ENCODE data around the gene DIS3L2.

DIS3L2 gene

GRCh38 chr2:232304236-232304635, 342.7 kb downstream of the DIS3L2 start:
- H3K23ac ChIP-seq (ENCODE audit: low read depth, low read length, poor library complexity): no peak overlapping the region
- H3K36me3 ChIP-seq (replicated peaks in 1 of 2; ENCODE audit: control insufficient read depth in 2 of 2, insufficient read depth in 2 of 2, low read length in 2 of 2): peaks cover 3 to 9% of the 10 kb centered on the region in 2 donors
- no peak overlapping the region for H2BK12ac ChIP-seq (ENCODE audit: low read length)

GRCh38 chr2:232306741-232307305, 345.3 kb downstream of the DIS3L2 start:
- no peak overlapping the region for H2BK120ac ChIP-seq (ENCODE audit: low read depth, low read length)
- H3K14ac ChIP-seq (ENCODE audit: low read length): no peak overlapping the region
- H3K36me3 ChIP-seq (replicated peaks in 1 of 2; ENCODE audit: control insufficient read depth in 2 of 2, insufficient read depth in 2 of 2, low read length in 2 of 2): peaks cover 0 to 3% of the 10 kb centered on the region in 2 donors
- H2BK15ac ChIP-seq (ENCODE audit: low read length): no peak overlapping the region
- WGBS, 2 donors (ENCODE audit: extremely low coverage in 2 of 2, insufficient read length in 2 of 2, insufficient replicate concordance in 1 of 2): no CpG with 5 or more reads among the region's 7 CpGs
- no peak overlapping the region for H3K27ac ChIP-seq (replicated peaks; ENCODE audit: low read length)
- H2AK5ac ChIP-seq (ENCODE audit: low read depth, low read length): no peak overlapping the region
- H2BK12ac ChIP-seq (ENCODE audit: low read length): no peak overlapping the region
- H3K23ac ChIP-seq (ENCODE audit: low read depth, low read length, poor library complexity): peak overlapping the region; percentile 44
- H3K4me1 ChIP-seq (ENCODE audit: control insufficient read depth in 2 of 2, insufficient read depth in 1 of 2, low read depth in 1 of 2, low read length in 2 of 2): no peaks in the 10 kb centered on the region
- no peak overlapping the region for H3K9ac ChIP-seq (ENCODE audit: low read depth, low read length, poor library complexity)
- no peak overlapping the region for H4K91ac ChIP-seq (ENCODE audit: low read depth, low read length, poor library complexity)
- H3K9me3 ChIP-seq (replicated peaks in 1 of 2; ENCODE audit: control insufficient read depth in 2 of 2, insufficient read depth in 1 of 2, low read depth in 1 of 2, low read length in 2 of 2): peaks cover 4 to 9% of the 10 kb centered on the region in 2 donors
- no peaks in the 10 kb centered on the region for H3K27me3 ChIP-seq (ENCODE audit: control insufficient read depth in 3 of 3, insufficient read depth in 3 of 3, low read depth in 1 of 3, low read length in 3 of 3)
- H3K4ac ChIP-seq (ENCODE audit: low read length): no peak overlapping the region
- no peak overlapping the region for H2BK5ac ChIP-seq (ENCODE audit: low read length)
- H3K4me3 ChIP-seq (ENCODE audit: low read length in 2 of 2): peak overlapping the region in 1 of 2 donors; percentile 48
- no peak overlapping the region for H3K4me2 ChIP-seq (ENCODE audit: insufficient read depth, low read length, poor library complexity, severe bottlenecking)
- no peaks in the 10 kb centered on the region for H3K79me1 ChIP-seq (ENCODE audit: low read depth, low read length)
- no peak for DNase-seq (ENCODE audit: low spot score)
- no peak overlapping the region for H2AFZ ChIP-seq (ENCODE audit: low read length)
- no peak overlapping the region for H3K18ac ChIP-seq (ENCODE audit: low read length)
- H4K8ac ChIP-seq (ENCODE audit: low read depth, low read length): no peak overlapping the region

More at GRCh38 chr2:232304236-232304635, 342.7 kb downstream of the DIS3L2 start:
- Histone ChIP-seq H3K4ac (ENCODE audit: low read length) (no peak overlapping the region), H3K4me3 (ENCODE audit: low read length in 2 of 2) (no peak overlapping the region), H2AK5ac (ENCODE audit: low read depth, low read length) (no peak overlapping the region), H2BK5ac (ENCODE audit: low read length) (no peak overlapping the region), H3K27ac (replicated peaks; ENCODE audit: low read length) (no peak overlapping the region), H2BK15ac (ENCODE audit: low read length) (no peak overlapping the region), H2BK120ac (ENCODE audit: low read depth, low read length) (no peak overlapping the region), H3K9me3 (replicated peaks in 1 of 2; ENCODE audit: control insufficient read depth in 2 of 2, insufficient read depth in 1 of 2, low read depth in 1 of 2, low read length in 2 of 2) (peaks cover 4 to 9% of the 10 kb centered on the region in 2 donors), H3K9ac (ENCODE audit: low read depth, low read length, poor library complexity) (no peak overlapping the region), H3K4me1 (ENCODE audit: control insufficient read depth in 2 of 2, insufficient read depth in 1 of 2, low read depth in 1 of 2, low read length in 2 of 2) (no peaks in the 10 kb centered on the region), H3K18ac (ENCODE audit: low read length) (no peak overlapping the region), H3K27me3 (ENCODE audit: control insufficient read depth in 3 of 3, insufficient read depth in 3 of 3, low read depth in 1 of 3, low read length in 3 of 3) (no peaks in the 10 kb centered on the region), H3K79me1 (ENCODE audit: low read depth, low read length) (no peaks in the 10 kb centered on the region), H4K8ac (ENCODE audit: low read depth, low read length) (no peak overlapping the region), H3K14ac (ENCODE audit: low read length) (no peak overlapping the region), H4K91ac (ENCODE audit: low read depth, low read length, poor library complexity) (no peak overlapping the region), H2AFZ (ENCODE audit: low read length) (no peak overlapping the region), H3K4me2 (ENCODE audit: insufficient read depth, low read length, poor library complexity, severe bottlenecking) (no peak overlapping the region)
- no CpG with 5 or more reads among the region's 6 CpGs for WGBS, 2 donors (ENCODE audit: extremely low coverage in 2 of 2, insufficient read length in 2 of 2, insufficient replicate concordance in 1 of 2)
- DNase-seq (ENCODE audit: low spot score): no peak

GRCh38 chr2:232307854-232308253, 346.3 kb downstream of the DIS3L2 start:
- H4K8ac ChIP-seq (ENCODE audit: low read depth, low read length): no peak overlapping the region
- H3K36me3 ChIP-seq (replicated peaks in 1 of 2; ENCODE audit: control insufficient read depth in 2 of 2, insufficient read depth in 2 of 2, low read length in 2 of 2): peaks cover 0 to 3% of the 10 kb centered on the region in 2 donors
- H3K4me2 ChIP-seq (ENCODE audit: insufficient read depth, low read length, poor library complexity, severe bottlenecking): no peak overlapping the region
- no peak overlapping the region for H2BK15ac ChIP-seq (ENCODE audit: low read length)
- H2BK120ac ChIP-seq (ENCODE audit: low read depth, low read length): no peak overlapping the region
- no peak overlapping the region for H3K18ac ChIP-seq (ENCODE audit: low read length)
- H3K4me3 ChIP-seq (ENCODE audit: low read length in 2 of 2): no peak overlapping the region
- H3K14ac ChIP-seq (ENCODE audit: low read length): no peak overlapping the region
- H2BK12ac ChIP-seq (ENCODE audit: low read length): no peak overlapping the region
- no peak overlapping the region for H2BK5ac ChIP-seq (ENCODE audit: low read length)
- DNase-seq (ENCODE audit: low spot score): no peak
- no peak overlapping the region for H4K91ac ChIP-seq (ENCODE audit: low read depth, low read length, poor library complexity)
- no CpG with 5 or more reads among the region's 3 CpGs for WGBS, 2 donors (ENCODE audit: extremely low coverage in 2 of 2, insufficient read length in 2 of 2, insufficient replicate concordance in 1 of 2)
- H2AFZ ChIP-seq (ENCODE audit: low read length): no peak overlapping the region
- H3K9ac ChIP-seq (ENCODE audit: low read depth, low read length, poor library complexity): no peak overlapping the region
- no peak overlapping the region for H3K23ac ChIP-seq (ENCODE audit: low read depth, low read length, poor library complexity)
- no peak overlapping the region for H3K4ac ChIP-seq (ENCODE audit: low read length)
- H3K27me3 ChIP-seq (ENCODE audit: control insufficient read depth in 3 of 3, insufficient read depth in 3 of 3, low read depth in 1 of 3, low read length in 3 of 3): no peaks in the 10 kb centered on the region
- H3K79me1 ChIP-seq (ENCODE audit: low read depth, low read length): no peaks in the 10 kb centered on the region
- H3K9me3 ChIP-seq (replicated peaks in 1 of 2; ENCODE audit: control insufficient read depth in 2 of 2, insufficient read depth in 1 of 2, low read depth in 1 of 2, low read length in 2 of 2): peaks cover 4 to 13% of the 10 kb centered on the region in 2 donors
- H3K4me1 ChIP-seq (ENCODE audit: control insufficient read depth in 2 of 2, insufficient read depth in 1 of 2, low read depth in 1 of 2, low read length in 2 of 2): no peaks in the 10 kb centered on the region
- no peak overlapping the region for H3K27ac ChIP-seq (replicated peaks; ENCODE audit: low read length)
- H2AK5ac ChIP-seq (ENCODE audit: low read depth, low read length): no peak overlapping the region

GRCh38 chr2:232308986-232309385, 347.5 kb downstream of the DIS3L2 start:
- no peak overlapping the region for H3K4ac ChIP-seq (ENCODE audit: low read length)
- no peak overlapping the region for H3K23ac ChIP-seq (ENCODE audit: low read depth, low read length, poor library complexity)
- H3K27ac ChIP-seq (replicated peaks; ENCODE audit: low read length): no peak overlapping the region
- no peak overlapping the region for H3K9ac ChIP-seq (ENCODE audit: low read depth, low read length, poor library complexity)
- H2BK15ac ChIP-seq (ENCODE audit: low read length): no peak overlapping the region
- no peak overlapping the region for H3K4me3 ChIP-seq (ENCODE audit: low read length in 2 of 2)
- WGBS, 2 donors (ENCODE audit: extremely low coverage in 2 of 2, insufficient read length in 2 of 2, insufficient replicate concordance in 1 of 2): no CpG with 5 or more reads among the region's 3 CpGs
- no peaks in the 10 kb centered on the region for H3K4me1 ChIP-seq (ENCODE audit: control insufficient read depth in 2 of 2, insufficient read depth in 1 of 2, low read depth in 1 of 2, low read length in 2 of 2)
- no peaks in the 10 kb centered on the region for H3K27me3 ChIP-seq (ENCODE audit: control insufficient read depth in 3 of 3, insufficient read depth in 3 of 3, low read depth in 1 of 3, low read length in 3 of 3)
- no peak overlapping the region for H3K18ac ChIP-seq (ENCODE audit: low read length)
- H3K9me3 ChIP-seq (replicated peaks in 1 of 2; ENCODE audit: control insufficient read depth in 2 of 2, insufficient read depth in 1 of 2, low read depth in 1 of 2, low read length in 2 of 2): peaks cover 4 to 19% of the 10 kb centered on the region in 2 donors
- no peaks in the 10 kb centered on the region for H3K79me1 ChIP-seq (ENCODE audit: low read depth, low read length)
- H2BK12ac ChIP-seq (ENCODE audit: low read length): no peak overlapping the region
- no peak for DNase-seq (ENCODE audit: low spot score)
- H2BK120ac ChIP-seq (ENCODE audit: low read depth, low read length): no peak overlapping the region
- H3K4me2 ChIP-seq (ENCODE audit: insufficient read depth, low read length, poor library complexity, severe bottlenecking): no peak overlapping the region
- no peak overlapping the region for H2AK5ac ChIP-seq (ENCODE audit: low read depth, low read length)
- H3K36me3 ChIP-seq (replicated peaks in 1 of 2; ENCODE audit: control insufficient read depth in 2 of 2, insufficient read depth in 2 of 2, low read length in 2 of 2): peaks cover 0 to 3% of the 10 kb centered on the region in 2 donors
- no peak overlapping the region for H4K91ac ChIP-seq (ENCODE audit: low read depth, low read length, poor library complexity)
- no peak overlapping the region for H2AFZ ChIP-seq (ENCODE audit: low read length)
- H4K8ac ChIP-seq (ENCODE audit: low read depth, low read length): no peak overlapping the region
- no peak overlapping the region for H3K14ac ChIP-seq (ENCODE audit: low read length)
- H2BK5ac ChIP-seq (ENCODE audit: low read length): peak overlapping the region; percentile 10
